ENCODE measurements around the gene ARHGAP1.

DNA sequence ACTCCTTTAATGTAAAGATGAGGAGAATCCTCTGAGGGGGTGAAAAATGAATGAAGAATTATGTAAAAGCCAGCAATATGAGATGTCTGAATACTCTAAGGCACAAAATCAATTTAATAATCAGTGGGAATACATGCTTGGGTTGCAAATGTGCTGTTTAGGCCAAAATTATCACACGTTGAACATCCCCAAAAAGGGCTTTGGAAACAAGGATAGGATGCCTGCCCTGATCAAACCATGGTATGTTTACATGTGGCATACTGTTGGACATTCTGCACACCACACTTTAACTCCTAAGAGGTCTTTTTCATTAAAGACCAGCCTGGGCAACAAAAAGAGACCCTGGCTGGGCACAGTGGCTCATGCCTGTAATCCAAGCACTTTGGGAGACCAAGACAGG lies 44.9 kb upstream of the ARHGAP1 start:
- TF ChIP-seq, protein P1, sequence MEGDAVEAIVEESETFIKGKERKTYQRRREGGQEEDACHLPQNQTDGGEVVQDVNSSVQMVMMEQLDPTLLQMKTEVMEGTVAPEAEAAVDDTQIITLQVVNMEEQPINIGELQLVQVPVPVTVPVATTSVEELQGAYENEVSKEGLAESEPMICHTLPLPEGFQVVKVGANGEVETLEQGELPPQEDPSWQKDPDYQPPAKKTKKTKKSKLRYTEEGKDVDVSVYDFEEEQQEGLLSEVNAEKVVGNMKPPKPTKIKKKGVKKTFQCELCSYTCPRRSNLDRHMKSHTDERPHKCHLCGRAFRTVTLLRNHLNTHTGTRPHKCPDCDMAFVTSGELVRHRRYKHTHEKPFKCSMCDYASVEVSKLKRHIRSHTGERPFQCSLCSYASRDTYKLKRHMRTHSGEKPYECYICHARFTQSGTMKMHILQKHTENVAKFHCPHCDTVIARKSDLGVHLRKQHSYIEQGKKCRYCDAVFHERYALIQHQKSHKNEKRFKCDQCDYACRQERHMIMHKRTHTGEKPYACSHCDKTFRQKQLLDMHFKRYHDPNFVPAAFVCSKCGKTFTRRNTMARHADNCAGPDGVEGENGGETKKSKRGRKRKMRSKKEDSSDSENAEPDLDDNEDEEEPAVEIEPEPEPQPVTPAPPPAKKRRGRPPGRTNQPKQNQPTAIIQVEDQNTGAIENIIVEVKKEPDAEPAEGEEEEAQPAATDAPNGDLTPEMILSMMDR (IDR thresholded peaks at IDR 0.05): no peak
- TF ChIP-seq SIN3A (IDR thresholded peaks at IDR 0.05; ENCODE audit: borderline replicate concordance, insufficient read depth, low read depth, low read length): no peak

All from Panc1 (cell line).